ENCODE data around the gene MLEC. TPM values are rescaled to one million over a fixed set of nuclear protein-coding genes. Genes with fewer than 3 reads are reported as not detected.

Gene MLEC
- total and polyA plus RNA-seq, 2 of the 13 experiments (the other 11 are each of a cell fraction or from before 2014, with no cell fraction given), result 49.8 to 156 TPM

- TF ChIP-seq TFE3 (CRISPR knock-in tag; IDR thresholded peaks at IDR 0.05) (no peak), NBN (conservative IDR thresholded peaks at IDR 0.05) (no peak), BRF2 (CRISPR knock-in tag; IDR thresholded peaks at IDR 0.05) (no peak), ZFP41 (CRISPR knock-in tag; IDR thresholded peaks at IDR 0.05; ENCODE audit: borderline replicate concordance) (no peak), ZNF564 (CRISPR knock-in tag; IDR thresholded peaks at IDR 0.05) (no peak)
Measured at GRCh38 chr12:120739821-120740613, 53.1 kb downstream of the MLEC start (continued).

- 87% methylated on average over 9 of the region's 15 CpGs for WGBS (ENCODE audit: low lambda C conversion rate)
- H3K4me1 ChIP-seq (ENCODE audit: insufficient read depth, low read length), result peaks cover 19% of the 10 kb centered on the region
- H2AFZ ChIP-seq (ENCODE audit: low read length), result no peak overlapping the region
- DNase-seq (ENCODE audit: low spot score) (no peak), ATAC-seq (no peak), FAIRE-seq (no peak)
- H3K79me2 ChIP-seq (ENCODE audit: insufficient read depth, low read length), result no peaks in the 10 kb centered on the region
- CTCF ChIA-PET (ENCODE audit: low intra/inter-chr PET ratio, low total read pairs), result no interaction called here
- no peaks in the 10 kb centered on the region for H4K20me1 ChIP-seq (ENCODE audit: insufficient read depth, low read length)
- no peak overlapping the region for H3K4me2 ChIP-seq (ENCODE audit: low read depth, low read length)
- no peak overlapping the region for H3K4me3 ChIP-seq (replicated peaks in 1 of 3; ENCODE audit: insufficient read depth in 1 of 3, low read depth in 2 of 3, low read length in 3 of 3)
- no peaks in the 10 kb centered on the region; a peak in 2 of 5 replicates for H3K36me3 ChIP-seq (replicated peaks in 1 of 2; ENCODE audit: control insufficient read depth in 1 of 2, insufficient read depth in 2 of 2, low read length in 2 of 2)
- H3K27me3 ChIP-seq (ENCODE audit: control insufficient read depth in 1 of 2, insufficient read depth in 2 of 2, low read length in 2 of 2), result no peaks in the 10 kb centered on the region
- POLR2A ChIA-PET, result interaction anchor here (1.1 kb wide), 1 partner anchor 53 kb away, joined by 4 read pairs; no protein-coding TSS in a partner anchor
- H3K27ac ChIP-seq (ENCODE audit: extremely low read length, insufficient read depth, low read length), result no peak overlapping the region
- TF ChIP-seq ZNF121 (CRISPR knock-in tag; IDR thresholded peaks at IDR 0.05) (0 out of 2 replicates have a peak, but pooled peaks have one; percentile 19), EED (CRISPR knock-in tag; IDR thresholded peaks at IDR 0.05) (no peak), E2F5 (CRISPR knock-in tag; conservative IDR thresholded peaks at IDR 0.05) (no peak), KLF12 (CRISPR knock-in tag; IDR thresholded peaks at IDR 0.05; ENCODE audit: borderline replicate concordance) (no peak)
- H3K9ac ChIP-seq (ENCODE audit: insufficient read depth, low read depth, low read length), result no peak overlapping the region
- in situ Hi-C loops (cut with HindIII; ENCODE audit: extremely low pct_ligation_motif_present, low pct_unique_long_range_greater_than_20kb), result no loop called here
- H3K9me3 ChIP-seq (ENCODE audit: low read length), result no peaks in the 10 kb centered on the region
- BruUV-seq (replicated peaks), result no TSS peak
- intact Hi-C loops (cut with micrococcal nuclease; ENCODE audit: unreplicated experiment), result no loop called here
Measured at GRCh38 chr12:120740871-120741270, 53.9 kb downstream of the MLEC start.
